ENCODE results near the gene HS3ST3A1. TPM values are rescaled to one million over a fixed set of nuclear protein-coding genes. Genes with fewer than 3 reads are reported as not detected.

Gene HS3ST3A1
- polyA plus RNA-seq (2013), result 0.41 TPM

- H3K4me3 ChIP-seq (ENCODE audit: control insufficient read depth in 1 of 7, extremely low read depth in 1 of 7, insufficient read depth in 4 of 7, low read depth in 2 of 7, low read length in 6 of 7), result peak within 1 kb of the TSS in 6 of 7 experiments; percentile 43 to 70 (median 62)
- 0% methylated on average over 36 of the region's 61 CpGs for WGBS (ENCODE audit: insufficient coverage)
- CTCF ChIA-PET, result no interaction called here
- H3K4me1 ChIP-seq (ENCODE audit: control extremely low read depth in 1 of 4, control insufficient read depth in 4 of 4, insufficient read depth in 4 of 4, low read length in 3 of 4), result peaks cover 0 to 23% (median 23%) of the 10 kb centered on the region in 4 experiments
- no peak within 1 kb of the TSS for H3K27ac ChIP-seq (ENCODE audit: insufficient read depth in 1 of 2, low read depth in 1 of 2, low read length in 2 of 2, poor library complexity in 1 of 2, severe bottlenecking in 2 of 2)
- H3K36me3 ChIP-seq (ENCODE audit: control insufficient read depth in 4 of 4, insufficient read depth in 4 of 4, low read length in 3 of 4), result no peaks in the 10 kb centered on the region
- peaks cover 0 to 5% (median 3%) of the 10 kb centered on the region in 5 experiments for H3K9me3 ChIP-seq (ENCODE audit: control extremely low read depth in 1 of 5, control insufficient read depth in 4 of 5, insufficient read depth in 2 of 5, low read depth in 1 of 5, low read length in 4 of 5)
- DNase-seq, result peak in 2 of 3 donors; percentile 31 to 72
- peaks cover 11 to 63% (median 20%) of the 10 kb centered on the region in 5 experiments for H3K27me3 ChIP-seq (replicated peaks in 2 of 5; ENCODE audit: control insufficient read depth in 4 of 5, insufficient read depth in 5 of 5, low read length in 4 of 5)
- POLR2A ChIA-PET, result no interaction called here
Observed at GRCh38 chr17:13601776-13602551, at the start of gene HS3ST3A1. Gene HS3ST3A1 (minus strand): TSS chr17:13601929. CDS start chr17:13601129, 800 bp downstream.

- no peaks in the 10 kb centered on the region for H3K36me3 ChIP-seq (ENCODE audit: control insufficient read depth in 4 of 4, insufficient read depth in 4 of 4, low read length in 3 of 4)
- POLR2A ChIA-PET, result no interaction called here
- no peak overlapping the region for H3K4me3 ChIP-seq (ENCODE audit: control insufficient read depth in 1 of 7, extremely low read depth in 1 of 7, insufficient read depth in 4 of 7, low read depth in 2 of 7, low read length in 6 of 7)
- CTCF ChIA-PET, result no interaction called here
- DNase-seq, result no peak
- no peaks in the 10 kb centered on the region for H3K9me3 ChIP-seq (ENCODE audit: control extremely low read depth in 1 of 5, control insufficient read depth in 4 of 5, insufficient read depth in 2 of 5, low read depth in 1 of 5, low read length in 4 of 5)
- WGBS (ENCODE audit: insufficient coverage), result no CpG with 5 or more reads among the region's 4 CpGs
- no peak overlapping the region for H3K27ac ChIP-seq (ENCODE audit: insufficient read depth in 1 of 2, low read depth in 1 of 2, low read length in 2 of 2, poor library complexity in 1 of 2, severe bottlenecking in 2 of 2)
- H3K27me3 ChIP-seq (replicated peaks in 2 of 5; ENCODE audit: control insufficient read depth in 4 of 5, insufficient read depth in 5 of 5, low read length in 4 of 5), result no peaks in the 10 kb centered on the region
- no peaks in the 10 kb centered on the region for H3K4me1 ChIP-seq (ENCODE audit: control extremely low read depth in 1 of 4, control insufficient read depth in 4 of 4, insufficient read depth in 4 of 4, low read length in 3 of 4)
Observed at GRCh38 chr17:13650096-13650675, 48.5 kb upstream of the HS3ST3A1 start.

GRCh38 chr17:13647543-13648021, 45.9 kb upstream of the HS3ST3A1 start:
- ChIA-PET CTCF (no interaction called here), POLR2A (no interaction called here)

GRCh38 chr17:13646969-13647542, 45.3 kb upstream of the HS3ST3A1 start:
- Histone ChIP-seq H3K36me3 (ENCODE audit: control insufficient read depth in 4 of 4, insufficient read depth in 4 of 4, low read length in 3 of 4) (no peaks in the 10 kb centered on the region), H3K9me3 (ENCODE audit: control extremely low read depth in 1 of 5, control insufficient read depth in 4 of 5, insufficient read depth in 2 of 5, low read depth in 1 of 5, low read length in 4 of 5) (no peaks in the 10 kb centered on the region), H3K4me1 (ENCODE audit: control extremely low read depth in 1 of 4, control insufficient read depth in 4 of 4, insufficient read depth in 4 of 4, low read length in 3 of 4) (no peaks in the 10 kb centered on the region), H3K27me3 (replicated peaks in 2 of 5; ENCODE audit: control insufficient read depth in 4 of 5, insufficient read depth in 5 of 5, low read length in 4 of 5) (no peaks in the 10 kb centered on the region), H3K4me3 (ENCODE audit: control insufficient read depth in 1 of 7, extremely low read depth in 1 of 7, insufficient read depth in 4 of 7, low read depth in 2 of 7, low read length in 6 of 7) (no peak overlapping the region), H3K27ac (ENCODE audit: insufficient read depth in 1 of 2, low read depth in 1 of 2, low read length in 2 of 2, poor library complexity in 1 of 2, severe bottlenecking in 2 of 2) (no peak overlapping the region)
- POLR2A ChIA-PET, result no interaction called here
- no peak for DNase-seq
- WGBS (ENCODE audit: insufficient coverage), result 87% methylated on average over 2 of the region's 5 CpGs
- CTCF ChIA-PET, result no interaction called here

More at GRCh38 chr17:13647543-13648021, 45.9 kb upstream of the HS3ST3A1 start:
- 83% methylated on average over 6 of the region's 6 CpGs for WGBS (ENCODE audit: insufficient coverage)
- Histone ChIP-seq H3K27me3 (replicated peaks in 2 of 5; ENCODE audit: control insufficient read depth in 4 of 5, insufficient read depth in 5 of 5, low read length in 4 of 5) (no peaks in the 10 kb centered on the region), H3K4me1 (ENCODE audit: control extremely low read depth in 1 of 4, control insufficient read depth in 4 of 4, insufficient read depth in 4 of 4, low read length in 3 of 4) (no peaks in the 10 kb centered on the region), H3K27ac (ENCODE audit: insufficient read depth in 1 of 2, low read depth in 1 of 2, low read length in 2 of 2, poor library complexity in 1 of 2, severe bottlenecking in 2 of 2) (no peak overlapping the region), H3K9me3 (ENCODE audit: control extremely low read depth in 1 of 5, control insufficient read depth in 4 of 5, insufficient read depth in 2 of 5, low read depth in 1 of 5, low read length in 4 of 5) (no peaks in the 10 kb centered on the region), H3K4me3 (ENCODE audit: control insufficient read depth in 1 of 7, extremely low read depth in 1 of 7, insufficient read depth in 4 of 7, low read depth in 2 of 7, low read length in 6 of 7) (no peak overlapping the region), H3K36me3 (ENCODE audit: control insufficient read depth in 4 of 4, insufficient read depth in 4 of 4, low read length in 3 of 4) (no peaks in the 10 kb centered on the region)
- DNase-seq, result no peak

- no peak for DNase-seq
- Histone ChIP-seq H3K4me1 (ENCODE audit: control extremely low read depth in 1 of 4, control insufficient read depth in 4 of 4, insufficient read depth in 4 of 4, low read length in 3 of 4) (no peaks in the 10 kb centered on the region), H3K9me3 (ENCODE audit: control extremely low read depth in 1 of 5, control insufficient read depth in 4 of 5, insufficient read depth in 2 of 5, low read depth in 1 of 5, low read length in 4 of 5) (no peaks in the 10 kb centered on the region), H3K27ac (ENCODE audit: insufficient read depth in 1 of 2, low read depth in 1 of 2, low read length in 2 of 2, poor library complexity in 1 of 2, severe bottlenecking in 2 of 2) (no peak overlapping the region), H3K27me3 (replicated peaks in 2 of 5; ENCODE audit: control insufficient read depth in 4 of 5, insufficient read depth in 5 of 5, low read length in 4 of 5) (no peaks in the 10 kb centered on the region), H3K36me3 (ENCODE audit: control insufficient read depth in 4 of 4, insufficient read depth in 4 of 4, low read length in 3 of 4) (no peaks in the 10 kb centered on the region), H3K4me3 (ENCODE audit: control insufficient read depth in 1 of 7, extremely low read depth in 1 of 7, insufficient read depth in 4 of 7, low read depth in 2 of 7, low read length in 6 of 7) (no peak overlapping the region)
- CTCF ChIA-PET, result no interaction called here
- POLR2A ChIA-PET, result no interaction called here
- 92% methylated on average over 2 of the region's 2 CpGs for WGBS (ENCODE audit: insufficient coverage)
Observed at GRCh38 chr17:13646411-13646810, 44.7 kb upstream of the HS3ST3A1 start.

- POLR2A ChIA-PET, result no interaction called here
- Histone ChIP-seq H3K4me3 (ENCODE audit: control insufficient read depth in 1 of 7, extremely low read depth in 1 of 7, insufficient read depth in 4 of 7, low read depth in 2 of 7, low read length in 6 of 7) (no peak overlapping the region), H3K4me1 (ENCODE audit: control extremely low read depth in 1 of 4, control insufficient read depth in 4 of 4, insufficient read depth in 4 of 4, low read length in 3 of 4) (no peaks in the 10 kb centered on the region), H3K27ac (ENCODE audit: insufficient read depth in 1 of 2, low read depth in 1 of 2, low read length in 2 of 2, poor library complexity in 1 of 2, severe bottlenecking in 2 of 2) (no peak overlapping the region), H3K9me3 (ENCODE audit: control extremely low read depth in 1 of 5, control insufficient read depth in 4 of 5, insufficient read depth in 2 of 5, low read depth in 1 of 5, low read length in 4 of 5) (no peaks in the 10 kb centered on the region), H3K27me3 (replicated peaks in 2 of 5; ENCODE audit: control insufficient read depth in 4 of 5, insufficient read depth in 5 of 5, low read length in 4 of 5) (no peaks in the 10 kb centered on the region), H3K36me3 (ENCODE audit: control insufficient read depth in 4 of 4, insufficient read depth in 4 of 4, low read length in 3 of 4) (no peaks in the 10 kb centered on the region)
- 100% methylated on average over 1 of the region's 2 CpGs for WGBS (ENCODE audit: insufficient coverage)
- no peak for DNase-seq
- CTCF ChIA-PET, result no interaction called here
Observed at GRCh38 chr17:13643180-13643579, 41.5 kb upstream of the HS3ST3A1 start.

- Histone ChIP-seq H3K4me3 (ENCODE audit: control insufficient read depth in 1 of 7, extremely low read depth in 1 of 7, insufficient read depth in 4 of 7, low read depth in 2 of 7, low read length in 6 of 7) (no peak overlapping the region), H3K36me3 (ENCODE audit: control insufficient read depth in 4 of 4, insufficient read depth in 4 of 4, low read length in 3 of 4) (no peaks in the 10 kb centered on the region), H3K27me3 (replicated peaks in 2 of 5; ENCODE audit: control insufficient read depth in 4 of 5, insufficient read depth in 5 of 5, low read length in 4 of 5) (no peaks in the 10 kb centered on the region), H3K9me3 (ENCODE audit: control extremely low read depth in 1 of 5, control insufficient read depth in 4 of 5, insufficient read depth in 2 of 5, low read depth in 1 of 5, low read length in 4 of 5) (no peaks in the 10 kb centered on the region), H3K4me1 (ENCODE audit: control extremely low read depth in 1 of 4, control insufficient read depth in 4 of 4, insufficient read depth in 4 of 4, low read length in 3 of 4) (no peaks in the 10 kb centered on the region), H3K27ac (ENCODE audit: insufficient read depth in 1 of 2, low read depth in 1 of 2, low read length in 2 of 2, poor library complexity in 1 of 2, severe bottlenecking in 2 of 2) (no peak overlapping the region)
- no peak for DNase-seq
- 97% methylated on average over 2 of the region's 2 CpGs for WGBS (ENCODE audit: insufficient coverage)
- CTCF ChIA-PET, result no interaction called here
- POLR2A ChIA-PET, result no interaction called here
Observed at GRCh38 chr17:13642188-13642587, 40.5 kb upstream of the HS3ST3A1 start.
